HL-60 (cell line): ENCODE results near the gene ARMS2.

Experiments used
- DNase-seq, 2 experiments: peaks; one replicate each; pipeline ENCODE4 v3.0.0-alpha.2; 2010 to 2020; ENCODE audit warnings: low read depth in 1 of 2, low spot score in 1 of 2
- H3K27ac ChIP-seq: fragments of 250-450 bp; sonication (Bioruptor Pico); replicated peaks from 2 replicates; pipeline ENCODE4 v1.5.1; 2020; ENCODE audit warnings: mild to moderate bottlenecking, moderate library complexity
- H3K27me3 ChIP-seq: fragments of 250-450 bp; sonication (Bioruptor Pico); 2 replicates; pipeline ENCODE4 v1.5.1; 2021; ENCODE audit warnings: mild to moderate bottlenecking, moderate library complexity; ENCODE audit not compliant: insufficient read depth, poor library complexity, severe bottlenecking
- H3K4me3 ChIP-seq: replicated peaks from 2 replicates; pipeline ENCODE4 v1.5.1; 2011; ENCODE audit warnings: mild to moderate bottlenecking, control low read depth, low read length; ENCODE audit not compliant: insufficient read depth
- GABPA ChIP-seq: IDR thresholded peaks from 2 replicates; pipeline ENCODE4 v1.6.1; 2012; ENCODE audit warnings: low read depth
- POLR2AphosphoS5 ChIP-seq: IDR thresholded peaks from 2 replicates; pipeline ENCODE4 v1.6.1; 2012; ENCODE audit warnings: low read depth
- SPI1 ChIP-seq: IDR thresholded peaks from 2 replicates; pipeline ENCODE4 v1.6.1; 2012; ENCODE audit warnings: low read depth, mild to moderate bottlenecking, borderline replicate concordance
- long read RNA-seq: library from polyadenylated mRNA; unstranded; transcript quantifications from one replicate; pipeline ENCODE4 v2.0.0, GENCODE V29; 2020
- TF ChIP-seq, protein P1 (sequence below): IDR thresholded peaks from 2 replicates; pipeline ENCODE4 v1.6.1; 2012; ENCODE audit warnings: low read depth; ENCODE audit not compliant: insufficient replicate concordance
- TF ChIP-seq, protein P2 (sequence below): IDR thresholded peaks from one replicate; pipeline ENCODE4 v1.5.1; 2011; ENCODE audit warnings: low read length, control low read depth, inconsistent platforms; ENCODE audit not compliant: insufficient read depth

ARMS2 gene, protein sequence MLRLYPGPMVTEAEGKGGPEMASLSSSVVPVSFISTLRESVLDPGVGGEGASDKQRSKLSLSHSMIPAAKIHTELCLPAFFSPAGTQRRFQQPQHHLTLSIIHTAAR
- long read RNA-seq, partial matches to known transcripts, result 0 of 1 reads
- long read RNA-seq, other reads (novel, unspliced or antisense), result 1 of 1 reads

DNA sequence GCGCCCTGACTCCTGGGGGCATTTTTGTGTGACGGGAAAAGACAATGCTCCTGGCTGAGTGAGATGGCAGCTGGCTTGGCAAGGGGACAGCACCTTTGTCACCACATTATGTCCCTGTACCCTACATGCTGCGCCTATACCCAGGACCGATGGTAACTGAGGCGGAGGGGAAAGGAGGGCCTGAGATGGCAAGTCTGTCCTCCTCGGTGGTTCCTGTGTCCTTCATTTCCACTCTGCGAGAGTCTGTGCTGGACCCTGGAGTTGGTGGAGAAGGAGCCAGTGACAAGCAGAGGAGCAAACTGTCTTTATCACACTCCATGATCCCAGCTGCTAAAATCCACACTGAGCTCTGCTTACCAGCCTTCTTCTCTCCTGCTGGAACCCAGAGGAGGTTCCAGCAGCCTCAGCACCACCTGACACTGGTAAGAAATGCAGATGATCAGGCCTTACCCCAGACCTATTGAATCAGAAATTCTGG lies at the start of gene ARMS2:
Gene ARMS2 (plus strand): TSS at position 51 of the 478 bp plus-strand sequence. CDS start 75 bp downstream, at position 126.
- DNase-seq, result no peak
- no peak within 1 kb of the TSS for H3K4me3 ChIP-seq
- peaks cover 12% of the 10 kb centered on the region for H3K27me3 ChIP-seq
- TF ChIP-seq, protein P1, sequence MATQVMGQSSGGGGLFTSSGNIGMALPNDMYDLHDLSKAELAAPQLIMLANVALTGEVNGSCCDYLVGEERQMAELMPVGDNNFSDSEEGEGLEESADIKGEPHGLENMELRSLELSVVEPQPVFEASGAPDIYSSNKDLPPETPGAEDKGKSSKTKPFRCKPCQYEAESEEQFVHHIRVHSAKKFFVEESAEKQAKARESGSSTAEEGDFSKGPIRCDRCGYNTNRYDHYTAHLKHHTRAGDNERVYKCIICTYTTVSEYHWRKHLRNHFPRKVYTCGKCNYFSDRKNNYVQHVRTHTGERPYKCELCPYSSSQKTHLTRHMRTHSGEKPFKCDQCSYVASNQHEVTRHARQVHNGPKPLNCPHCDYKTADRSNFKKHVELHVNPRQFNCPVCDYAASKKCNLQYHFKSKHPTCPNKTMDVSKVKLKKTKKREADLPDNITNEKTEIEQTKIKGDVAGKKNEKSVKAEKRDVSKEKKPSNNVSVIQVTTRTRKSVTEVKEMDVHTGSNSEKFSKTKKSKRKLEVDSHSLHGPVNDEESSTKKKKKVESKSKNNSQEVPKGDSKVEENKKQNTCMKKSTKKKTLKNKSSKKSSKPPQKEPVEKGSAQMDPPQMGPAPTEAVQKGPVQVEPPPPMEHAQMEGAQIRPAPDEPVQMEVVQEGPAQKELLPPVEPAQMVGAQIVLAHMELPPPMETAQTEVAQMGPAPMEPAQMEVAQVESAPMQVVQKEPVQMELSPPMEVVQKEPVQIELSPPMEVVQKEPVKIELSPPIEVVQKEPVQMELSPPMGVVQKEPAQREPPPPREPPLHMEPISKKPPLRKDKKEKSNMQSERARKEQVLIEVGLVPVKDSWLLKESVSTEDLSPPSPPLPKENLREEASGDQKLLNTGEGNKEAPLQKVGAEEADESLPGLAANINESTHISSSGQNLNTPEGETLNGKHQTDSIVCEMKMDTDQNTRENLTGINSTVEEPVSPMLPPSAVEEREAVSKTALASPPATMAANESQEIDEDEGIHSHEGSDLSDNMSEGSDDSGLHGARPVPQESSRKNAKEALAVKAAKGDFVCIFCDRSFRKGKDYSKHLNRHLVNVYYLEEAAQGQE, result no peak
- no peak for TF ChIP-seq SPI1
- TF ChIP-seq POLR2AphosphoS5, result no peak
- TF ChIP-seq, protein P2, sequence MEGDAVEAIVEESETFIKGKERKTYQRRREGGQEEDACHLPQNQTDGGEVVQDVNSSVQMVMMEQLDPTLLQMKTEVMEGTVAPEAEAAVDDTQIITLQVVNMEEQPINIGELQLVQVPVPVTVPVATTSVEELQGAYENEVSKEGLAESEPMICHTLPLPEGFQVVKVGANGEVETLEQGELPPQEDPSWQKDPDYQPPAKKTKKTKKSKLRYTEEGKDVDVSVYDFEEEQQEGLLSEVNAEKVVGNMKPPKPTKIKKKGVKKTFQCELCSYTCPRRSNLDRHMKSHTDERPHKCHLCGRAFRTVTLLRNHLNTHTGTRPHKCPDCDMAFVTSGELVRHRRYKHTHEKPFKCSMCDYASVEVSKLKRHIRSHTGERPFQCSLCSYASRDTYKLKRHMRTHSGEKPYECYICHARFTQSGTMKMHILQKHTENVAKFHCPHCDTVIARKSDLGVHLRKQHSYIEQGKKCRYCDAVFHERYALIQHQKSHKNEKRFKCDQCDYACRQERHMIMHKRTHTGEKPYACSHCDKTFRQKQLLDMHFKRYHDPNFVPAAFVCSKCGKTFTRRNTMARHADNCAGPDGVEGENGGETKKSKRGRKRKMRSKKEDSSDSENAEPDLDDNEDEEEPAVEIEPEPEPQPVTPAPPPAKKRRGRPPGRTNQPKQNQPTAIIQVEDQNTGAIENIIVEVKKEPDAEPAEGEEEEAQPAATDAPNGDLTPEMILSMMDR, result no peak
- no peak within 1 kb of the TSS for H3K27ac ChIP-seq

DNA sequence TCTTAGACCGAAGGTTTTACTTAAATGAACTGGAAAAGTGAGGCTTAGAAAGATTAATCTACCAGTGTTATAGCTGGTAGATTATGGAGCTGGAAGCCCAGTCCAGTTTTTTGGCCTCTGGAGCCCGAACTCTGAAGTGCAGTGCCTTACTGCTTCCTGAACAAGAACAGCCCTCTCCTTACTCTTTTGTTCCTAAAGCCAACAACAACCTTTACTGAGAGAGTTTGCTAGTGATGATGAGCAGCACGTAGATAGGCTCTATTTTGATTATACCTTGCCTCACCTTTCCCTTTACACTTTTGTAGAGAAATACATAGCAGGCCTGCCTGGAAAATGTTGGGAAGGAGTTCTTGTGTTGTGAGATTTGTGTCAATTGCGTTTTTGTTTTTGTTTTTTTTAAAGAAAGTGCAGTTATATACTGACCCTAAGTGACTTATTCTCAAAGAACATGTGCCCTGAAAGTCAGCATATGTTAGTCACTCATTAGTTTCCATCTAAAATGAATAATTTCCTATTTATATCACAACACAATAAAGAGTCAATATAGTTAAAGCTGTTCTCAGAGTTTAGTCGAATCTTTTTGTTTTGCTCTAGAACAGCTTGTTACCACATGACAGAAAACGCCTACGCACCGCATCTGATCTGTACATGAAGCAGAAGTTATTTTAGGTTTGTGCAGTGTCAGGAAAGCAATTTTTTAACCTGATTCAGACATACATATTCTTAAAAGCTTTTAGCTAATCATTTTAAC lies 46.9 kb upstream of the ARMS2 start:
- Histone ChIP-seq H3K4me3 (no peak overlapping the region), H3K27ac (no peak overlapping the region), H3K27me3 (no peaks in the 10 kb centered on the region)
- TF ChIP-seq, protein P1, result no peak
- TF ChIP-seq, protein P2, result no peak
- TF ChIP-seq POLR2AphosphoS5 (no peak), GABPA (no peak), SPI1 (no peak)
- DNase-seq, result no peak

DNA sequence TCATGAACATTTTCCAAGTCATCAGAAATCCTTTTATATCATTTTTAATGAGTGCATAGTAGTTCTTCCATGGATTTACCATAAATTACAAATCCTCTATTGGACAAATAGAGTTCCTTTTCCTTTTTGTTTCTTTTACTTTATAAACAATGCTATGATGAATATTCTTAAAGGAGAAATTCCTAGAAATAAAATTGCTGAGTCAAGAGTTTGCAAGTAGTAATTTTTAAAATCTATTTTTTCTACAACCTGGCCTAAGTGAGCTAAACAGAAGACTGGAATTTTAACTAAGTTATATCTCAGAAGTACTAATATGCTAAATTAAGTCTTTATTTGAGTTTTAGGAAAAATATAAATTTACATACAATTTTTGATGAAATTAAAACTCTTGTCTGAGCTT lies 41.1 kb upstream of the ARMS2 start:
- TF ChIP-seq POLR2AphosphoS5, result no peak
- TF ChIP-seq, protein P2, result no peak
- TF ChIP-seq GABPA, result no peak
- no peak for TF ChIP-seq SPI1
- TF ChIP-seq, protein P1, result no peak
- H3K27ac ChIP-seq, result no peak overlapping the region
- no peaks in the 10 kb centered on the region for H3K27me3 ChIP-seq
- H3K4me3 ChIP-seq, result no peak overlapping the region
- DNase-seq, result no peak
